Mesenchymal stem cell (in vitro differentiated cells and primary cell): Measurements from ENCODE around the gene KCNK2.

Experiments
- DNase-seq: peaks from one replicate; pipeline ENCODE4 v3.0.0-alpha.2; 2013
- H2AFZ ChIP-seq: one replicate; pipeline ENCODE4 v1.6.1; 2013; ENCODE audit warnings: low read depth, mild to moderate bottlenecking, control low read depth, inconsistent platforms, low read length, moderate library complexity
- H2AK5ac ChIP-seq: 2 replicates; pipeline ENCODE4 v1.6.1; 2013; ENCODE audit warnings: low read length, moderate library complexity, mild to moderate bottlenecking, inconsistent platforms; ENCODE audit not compliant: severe bottlenecking
- H2BK120ac ChIP-seq: one replicate; pipeline ENCODE4 v1.6.1; 2013; ENCODE audit warnings: low read depth, mild to moderate bottlenecking, inconsistent platforms, low read length, moderate library complexity
- H2BK12ac ChIP-seq, 2 experiments: one replicate each; pipeline ENCODE4 v1.6.1; 2013; ENCODE audit warnings: inconsistent platforms in 2 of 2, low read length in 2 of 2, mild to moderate bottlenecking in 2 of 2, moderate library complexity in 2 of 2, control low read depth in 1 of 2
- H2BK15ac ChIP-seq: one replicate; pipeline ENCODE4 v1.6.1; 2013; ENCODE audit warnings: mild to moderate bottlenecking, low read depth, inconsistent platforms; ENCODE audit not compliant: poor library complexity, severe bottlenecking
- H2BK5ac ChIP-seq: 2 replicates; pipeline ENCODE4 v1.6.1; 2013; ENCODE audit warnings: low read depth, mild to moderate bottlenecking, low read length, control low read depth, inconsistent platforms; ENCODE audit not compliant: poor library complexity, severe bottlenecking
- H3K14ac ChIP-seq, 2 experiments: one replicate each; pipeline ENCODE4 v1.6.1; 2013; ENCODE audit warnings: inconsistent platforms in 2 of 2, low read length in 2 of 2, control low read depth in 1 of 2, mild to moderate bottlenecking in 1 of 2, moderate library complexity in 1 of 2
- H3K18ac ChIP-seq, 2 experiments: one replicate each; pipeline ENCODE4 v1.6.1; 2013; ENCODE audit warnings: inconsistent platforms in 2 of 2, low read length in 2 of 2, control low read depth in 1 of 2, low read depth in 1 of 2, mild to moderate bottlenecking in 1 of 2
- H3K23ac ChIP-seq, 2 experiments: one replicate each; pipeline ENCODE4 v1.6.1; 2013; ENCODE audit warnings: inconsistent platforms in 2 of 2, low read length in 2 of 2, mild to moderate bottlenecking in 2 of 2, moderate library complexity in 2 of 2, control low read depth in 1 of 2
- H3K27ac ChIP-seq: 2 replicates; pipeline ENCODE4 v1.5.1; 2013; ENCODE audit warnings: mild to moderate bottlenecking, moderate library complexity, low read length, control low read depth, inconsistent platforms; ENCODE audit not compliant: poor library complexity, severe bottlenecking
- H3K27me3 ChIP-seq, 2 experiments: 2 replicates each; pipeline versions ENCODE4 v1.6.1 to v1.7.0; 2013; ENCODE audit warnings: low read length in 2 of 2, mild to moderate bottlenecking in 2 of 2, moderate library complexity in 2 of 2, control low read depth in 1 of 2, inconsistent platforms in 1 of 2; ENCODE audit not compliant: control insufficient read depth in 1 of 2, insufficient read depth in 1 of 2
- H3K36me3 ChIP-seq, 2 experiments: 2 replicates each; pipeline versions ENCODE4 v1.6.1 to v1.7.0; 2013; ENCODE audit warnings: low read length in 2 of 2, control low read depth in 1 of 2, inconsistent platforms in 1 of 2, low read depth in 1 of 2, mild to moderate bottlenecking in 1 of 2; ENCODE audit not compliant: insufficient read depth in 2 of 2, control insufficient read depth in 1 of 2
- H3K4ac ChIP-seq, 2 experiments: one replicate each; pipeline ENCODE4 v1.6.1; 2013; ENCODE audit warnings: inconsistent platforms in 2 of 2, low read length in 2 of 2, mild to moderate bottlenecking in 2 of 2, moderate library complexity in 2 of 2, control low read depth in 1 of 2, low read depth in 1 of 2
- H3K4me1 ChIP-seq: 2 replicates; pipeline ENCODE4 v1.6.1; 2013; ENCODE audit warnings: low read depth, low read length, control low read depth; ENCODE audit not compliant: control insufficient read depth, insufficient read depth
- H3K4me2 ChIP-seq: 2 replicates; pipeline ENCODE4 v1.6.1; 2013; ENCODE audit warnings: low read length, mild to moderate bottlenecking, inconsistent platforms; ENCODE audit not compliant: poor library complexity, severe bottlenecking
- H3K4me3 ChIP-seq, 2 experiments: 2 replicates each; pipeline versions ENCODE4 v1.5.1 to v1.7.0; 2013; ENCODE audit warnings: low read length in 2 of 2, mild to moderate bottlenecking in 2 of 2, control low read depth in 1 of 2, low read depth in 1 of 2; ENCODE audit not compliant: insufficient read depth in 1 of 2
- H3K79me1 ChIP-seq: replicated peaks from 2 replicates; pipeline ENCODE4 v1.6.1; 2013; ENCODE audit warnings: mild to moderate bottlenecking, control low read depth, low read length, inconsistent platforms; ENCODE audit not compliant: poor library complexity, severe bottlenecking
- H3K9ac ChIP-seq: 2 replicates; pipeline ENCODE4 v1.7.0; 2013; ENCODE audit warnings: mild to moderate bottlenecking, low read length, moderate library complexity
- H3K9me3 ChIP-seq: 2 replicates; pipeline ENCODE4 v1.7.0; 2013; ENCODE audit warnings: mild to moderate bottlenecking, low read length; ENCODE audit not compliant: control insufficient read depth
- H4K8ac ChIP-seq: one replicate; pipeline ENCODE4 v1.6.1; 2013; ENCODE audit warnings: inconsistent platforms, mild to moderate bottlenecking, low read length, moderate library complexity
- H4K91ac ChIP-seq: one replicate; pipeline ENCODE4 v1.6.1; 2013; ENCODE audit warnings: mild to moderate bottlenecking, low read length, inconsistent platforms
- WGBS: methylation state at CpG from one replicate; pipeline ENCODE4 v1.1.7; 2013; ENCODE audit warnings: mixed read lengths; 5-methylcytosine and 5-hydroxymethylcytosine counted together

Gene KCNK2

GRCh38 chr1:215210167-215210566 lies 127.6 kb downstream of the KCNK2 start:
- Histone ChIP-seq H3K79me1 (no peaks in the 10 kb centered on the region), H4K91ac (no peak overlapping the region), H3K9me3 (no peaks in the 10 kb centered on the region), H3K9ac (no peak overlapping the region), H3K36me3 (peaks cover 0 to 25% of the 10 kb centered on the region in 2 experiments), H2BK12ac (no peak overlapping the region), H3K18ac (no peak overlapping the region), H3K23ac (no peak overlapping the region), H3K27me3 (no peaks in the 10 kb centered on the region), H3K4me1 (no peaks in the 10 kb centered on the region), H3K4ac (no peak overlapping the region), H4K8ac (no peak overlapping the region), H3K27ac (no peak overlapping the region), H3K4me3 (no peak overlapping the region), H2BK15ac (no peak overlapping the region), H2BK120ac (no peak overlapping the region), H3K4me2 (no peak overlapping the region), H2AK5ac (no peak overlapping the region), H3K14ac (no peak overlapping the region), H2BK5ac (no peak overlapping the region), H2AFZ (no peak overlapping the region)
- no peak for DNase-seq

GRCh38 chr1:215215846-215216245 lies 133.3 kb downstream of the KCNK2 start:
- DNase-seq = no peak
- Histone ChIP-seq H2AK5ac (no peak overlapping the region), H3K9me3 (no peaks in the 10 kb centered on the region)

GRCh38 chr1:215219372-215219771 lies 136.8 kb downstream of the KCNK2 start:
- Histone ChIP-seq H3K14ac (no peak overlapping the region), H3K9ac (no peak overlapping the region), H2AK5ac (no peak overlapping the region), H2AFZ (no peak overlapping the region), H4K8ac (no peak overlapping the region), H3K18ac (no peak overlapping the region), H3K27me3 (no peaks in the 10 kb centered on the region), H3K23ac (no peak overlapping the region), H2BK12ac (no peak overlapping the region), H3K9me3 (no peaks in the 10 kb centered on the region), H3K4ac (no peak overlapping the region), H2BK120ac (no peak overlapping the region), H3K79me1 (no peaks in the 10 kb centered on the region), H2BK5ac (no peak overlapping the region), H3K27ac (no peak overlapping the region), H2BK15ac (no peak overlapping the region), H4K91ac (no peak overlapping the region), H3K4me1 (no peaks in the 10 kb centered on the region), H3K4me2 (no peak overlapping the region), H3K36me3 (peaks cover 0 to 9% of the 10 kb centered on the region in 2 experiments), H3K4me3 (no peak overlapping the region)
- DNase-seq = no peak

More at GRCh38 chr1:215215846-215216245, 133.3 kb downstream of the KCNK2 start:
- no peak overlapping the region for H3K4me3 ChIP-seq
- H4K91ac ChIP-seq = no peak overlapping the region
- no peak overlapping the region for H3K9ac ChIP-seq
- H2BK5ac ChIP-seq = no peak overlapping the region
- H3K14ac ChIP-seq = no peak overlapping the region
- H3K27ac ChIP-seq = no peak overlapping the region
- WGBS = no CpG with 5 or more reads among the region's 1 CpG
- no peaks in the 10 kb centered on the region for H3K79me1 ChIP-seq
- no peak overlapping the region for H3K18ac ChIP-seq
- no peak overlapping the region for H2BK120ac ChIP-seq
- H2BK12ac ChIP-seq = no peak overlapping the region
- no peaks in the 10 kb centered on the region for H3K27me3 ChIP-seq
- H3K4ac ChIP-seq = no peak overlapping the region
- no peak overlapping the region for H3K4me2 ChIP-seq
- no peaks in the 10 kb centered on the region for H3K4me1 ChIP-seq
- H4K8ac ChIP-seq = no peak overlapping the region
- peaks cover 0 to 11% of the 10 kb centered on the region in 2 experiments for H3K36me3 ChIP-seq
- H2AFZ ChIP-seq = no peak overlapping the region
- no peak overlapping the region for H3K23ac ChIP-seq
- H2BK15ac ChIP-seq = no peak overlapping the region

- Histone ChIP-seq H3K9ac (no peak overlapping the region), H2AFZ (no peak overlapping the region), H4K91ac (no peak overlapping the region), H3K4ac (no peak overlapping the region), H2BK5ac (no peak overlapping the region), H3K18ac (no peak overlapping the region), H2BK120ac (no peak overlapping the region), H3K27me3 (no peaks in the 10 kb centered on the region), H3K4me3 (no peak overlapping the region), H2BK12ac (no peak overlapping the region), H3K79me1 (no peaks in the 10 kb centered on the region), H2BK15ac (no peak overlapping the region), H3K36me3 (peaks cover 0 to 9% of the 10 kb centered on the region in 2 experiments), H3K14ac (no peak overlapping the region), H3K4me2 (no peak overlapping the region), H3K27ac (no peak overlapping the region), H3K4me1 (no peaks in the 10 kb centered on the region), H3K23ac (no peak overlapping the region), H2AK5ac (no peak overlapping the region), H4K8ac (peak overlapping the region; percentile 24), H3K9me3 (no peaks in the 10 kb centered on the region)
- 89% methylated on average over 3 of the region's 4 CpGs for WGBS
- DNase-seq = no peak
Observed at GRCh38 chr1:215220346-215220745, 137.8 kb downstream of the KCNK2 start.
